NCI-H510A (cell line): ENCODE results near the gene PRKCZ.

Experiments
- DNase-seq: peaks from one replicate; lab custom pipeline; 2025; lab: John Stamatoyannopoulos, UW

The PRKCZ gene

GRCh38 chr1:2049718-2050431 is at the start of gene PRKCZ:
Gene PRKCZ (plus strand): TSS chr1:2050411. CDS start chr1:2050631, 220 bp downstream.
- peak; percentile 97 for DNase-seq

- DNase-seq = no peak
Observed at GRCh38 chr1:2000432-2000831, 49.8 kb upstream of the PRKCZ start.

GRCh38 chr1:2000850-2001249 is 49.4 kb upstream of the PRKCZ start:
- DNase-seq = no peak

- DNase-seq = no peak
Observed at GRCh38 chr1:2001773-2002411, 48.3 kb upstream of the PRKCZ start.

GRCh38 chr1:2003541-2004131 is 46.6 kb upstream of the PRKCZ start, which contains the start of gene CFAP74:
Gene CFAP74 (minus strand): TSS chr1:2003786. CDS start chr1:1990956, 12,830 bp downstream.
- DNase-seq = peak; percentile 38

- no peak for DNase-seq
Observed at GRCh38 chr1:2004856-2005255, 45.4 kb upstream of the PRKCZ start.

- DNase-seq = no peak
Observed at GRCh38 chr1:2009101-2010053, 40.8 kb upstream of the PRKCZ start.

GRCh38 chr1:2014181-2014580 is 36.0 kb upstream of the PRKCZ start:
- DNase-seq = no peak

GRCh38 chr1:2014741-2015735 is 35.2 kb upstream of the PRKCZ start:
- no peak for DNase-seq

- no peak for DNase-seq
Observed at GRCh38 chr1:2016123-2016522, 34.1 kb upstream of the PRKCZ start.

- DNase-seq = no peak
Observed at GRCh38 chr1:2018217-2019171, 31.7 kb upstream of the PRKCZ start.

- DNase-seq = peak; percentile 24
Observed at GRCh38 chr1:2019172-2019543, 31.1 kb upstream of the PRKCZ start, which contains the start of gene GABRD. Gene GABRD (plus strand): TSS chr1:2019345. CDS start chr1:2019424, 79 bp downstream.

- DNase-seq = no peak
Observed at GRCh38 chr1:2019571-2020309, 30.5 kb upstream of the PRKCZ start.

- DNase-seq = no peak
Observed at GRCh38 chr1:2020310-2020655, 29.9 kb upstream of the PRKCZ start.

GRCh38 chr1:2021550-2021949 is 28.7 kb upstream of the PRKCZ start:
- DNase-seq = no peak

- DNase-seq = no peak
Observed at GRCh38 chr1:2022063-2022770, 28.0 kb upstream of the PRKCZ start.

GRCh38 chr1:2023187-2023586 is 27.0 kb upstream of the PRKCZ start:
- DNase-seq = no peak

- DNase-seq = no peak
Observed at GRCh38 chr1:2024451-2024850, 25.8 kb upstream of the PRKCZ start.
